ENCODE data around the gene CAPN12.

GRCh38 chr19:38700902-38701454 is 43.3 kb downstream of the CAPN12 start:
- TF ChIP-seq CTCF (IDR thresholded peaks at IDR 0.05) (no peak), POLR2A (IDR thresholded peaks at IDR 0.05) (no peak)

Data from uterus (tissue), 2 donors.